Measurements from ENCODE around the gene LRSAM1. TPM values are rescaled to one million over a fixed set of nuclear protein-coding genes. Genes with fewer than 3 reads are reported as not detected.

Gene LRSAM1
- total RNA-seq, 2 experiments from 2014 or later = 20.8 to 32.2 TPM

DNA sequence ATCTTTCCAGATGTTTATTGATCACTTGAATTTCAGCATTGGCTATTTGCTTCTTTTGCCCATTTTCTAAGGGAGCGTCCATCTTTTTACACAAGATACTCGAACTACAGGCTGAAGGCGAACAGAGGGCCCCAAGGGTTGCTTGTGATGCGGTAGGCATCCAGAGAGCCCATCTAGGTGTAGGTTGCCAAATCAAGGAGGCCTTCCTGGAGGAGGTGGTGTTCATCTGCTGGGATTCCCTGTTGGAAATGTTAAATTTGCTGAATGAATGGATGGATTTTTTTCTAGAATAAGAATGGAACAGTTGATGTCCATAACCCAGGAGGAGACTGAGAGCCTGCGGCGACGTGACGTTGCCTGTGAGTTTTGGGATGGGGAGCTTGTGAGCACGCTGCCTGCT is 31.4 kb downstream of the LRSAM1 start:
- Histone ChIP-seq H3K9me3 (ENCODE audit: low read length) (no peaks in the 10 kb centered on the region), H3K9me2 (ENCODE audit: insufficient read depth, low read length) (no peaks in the 10 kb centered on the region), H3K36me3 (ENCODE audit: insufficient read depth, low read length) (peaks cover 25% of the 10 kb centered on the region; the same call in 1 of the 2 replicates), H2AFZ (ENCODE audit: low read length) (no peak overlapping the region), H3K4me2 (ENCODE audit: low read length) (no peak overlapping the region), H3K4me1 (ENCODE audit: insufficient read depth, low read length, poor library complexity, severe bottlenecking) (no peaks in the 10 kb centered on the region), H3K4me3 (ENCODE audit: low read depth, low read length, poor library complexity, severe bottlenecking) (no peak overlapping the region), H3K27ac (ENCODE audit: low read depth, low read length, poor library complexity, severe bottlenecking) (no peak overlapping the region), H4K20me1 (ENCODE audit: insufficient read depth, low read length) (no peaks in the 10 kb centered on the region), H3K79me2 (ENCODE audit: insufficient read depth, low read depth, low read length) (no peaks in the 10 kb centered on the region)
- TF ChIP-seq CTCF (conservative IDR thresholded peaks at IDR 0.05; ENCODE audit: low read length) = no peak
- no peak for TF ChIP-seq EZH2phosphoT487 (IDR thresholded peaks at IDR 0.05; ENCODE audit: borderline replicate concordance, low read depth, low read length)
- no TSS peak for BruUV-seq (replicated peaks)
- POLR2A ChIA-PET = no interaction called here
- no peak for DNase-seq (ENCODE audit: low spot score)
- intact Hi-C loops (cut with micrococcal nuclease; ENCODE audit: unreplicated experiment) = no loop called here
- CTCF ChIA-PET (ENCODE audit: unreplicated experiment) = no interaction called here

DNA sequence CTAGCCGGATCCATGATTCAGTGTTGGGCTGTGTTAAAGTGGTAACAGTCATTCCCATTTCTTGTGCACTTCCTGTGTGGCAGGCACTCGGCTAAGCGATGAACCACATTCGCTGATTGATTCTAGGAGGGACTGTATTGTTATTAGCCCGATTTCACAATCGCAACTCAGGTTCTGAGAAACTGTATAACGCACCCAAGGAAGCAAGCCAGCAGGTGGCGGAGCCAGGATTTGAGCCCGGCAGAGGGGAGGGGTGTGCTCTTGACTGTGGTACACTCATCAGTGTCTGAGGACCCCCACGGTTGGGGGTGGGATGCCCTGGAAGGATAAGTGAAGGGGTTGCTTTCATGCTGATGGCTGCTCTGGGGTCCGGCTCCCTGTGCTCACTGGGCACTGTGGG is 34.7 kb downstream of the LRSAM1 start:
- peaks cover 20% of the 10 kb centered on the region for H3K36me3 ChIP-seq (ENCODE audit: insufficient read depth, low read length)
- no peak for DNase-seq (ENCODE audit: low spot score)
- ChIA-PET POLR2A (no interaction called here), CTCF (ENCODE audit: unreplicated experiment) (no interaction called here)
- H3K4me3 ChIP-seq (ENCODE audit: low read depth, low read length, poor library complexity, severe bottlenecking) = no peak overlapping the region
- intact Hi-C loops (cut with micrococcal nuclease; ENCODE audit: unreplicated experiment) = no loop called here
- no peaks in the 10 kb centered on the region for H4K20me1 ChIP-seq (ENCODE audit: insufficient read depth, low read length)
- no peak overlapping the region for H3K27ac ChIP-seq (ENCODE audit: low read depth, low read length, poor library complexity, severe bottlenecking)
- no peak overlapping the region for H3K4me2 ChIP-seq (ENCODE audit: low read length)
- H3K79me2 ChIP-seq (ENCODE audit: insufficient read depth, low read depth, low read length) = no peaks in the 10 kb centered on the region
- no peak overlapping the region for H2AFZ ChIP-seq (ENCODE audit: low read length)
- H3K4me1 ChIP-seq (ENCODE audit: insufficient read depth, low read length, poor library complexity, severe bottlenecking) = no peaks in the 10 kb centered on the region
- no peaks in the 10 kb centered on the region for H3K9me2 ChIP-seq (ENCODE audit: insufficient read depth, low read length)
- no TSS peak for BruUV-seq (replicated peaks)
- no peaks in the 10 kb centered on the region for H3K9me3 ChIP-seq (ENCODE audit: low read length)
- no peak for TF ChIP-seq EZH2phosphoT487 (IDR thresholded peaks at IDR 0.05; ENCODE audit: borderline replicate concordance, low read depth, low read length)
- TF ChIP-seq CTCF (conservative IDR thresholded peaks at IDR 0.05; ENCODE audit: low read length) = no peak

GRCh38 chr9:127488946-127489345 is 37.6 kb downstream of the LRSAM1 start:
- no peak overlapping the region for H3K27ac ChIP-seq (ENCODE audit: low read depth, low read length, poor library complexity, severe bottlenecking)
- no peak overlapping the region for H2AFZ ChIP-seq (ENCODE audit: low read length)
- DNase-seq (ENCODE audit: low spot score) = no peak
- intact Hi-C loops (cut with micrococcal nuclease; ENCODE audit: unreplicated experiment) = no loop called here
- no peaks in the 10 kb centered on the region for H3K9me2 ChIP-seq (ENCODE audit: insufficient read depth, low read length)
- no peak overlapping the region for H3K4me2 ChIP-seq (ENCODE audit: low read length)
- H3K36me3 ChIP-seq (ENCODE audit: insufficient read depth, low read length) = peaks cover 23% of the 10 kb centered on the region
- CTCF ChIA-PET (ENCODE audit: unreplicated experiment) = no interaction called here
- no peaks in the 10 kb centered on the region for H3K9me3 ChIP-seq (ENCODE audit: low read length)
- H3K4me1 ChIP-seq (ENCODE audit: insufficient read depth, low read length, poor library complexity, severe bottlenecking) = no peaks in the 10 kb centered on the region
- no peak overlapping the region for H3K4me3 ChIP-seq (ENCODE audit: low read depth, low read length, poor library complexity, severe bottlenecking)
- BruUV-seq (replicated peaks) = no TSS peak
- no peaks in the 10 kb centered on the region for H3K79me2 ChIP-seq (ENCODE audit: insufficient read depth, low read depth, low read length)
- POLR2A ChIA-PET = no interaction called here
- TF ChIP-seq EZH2phosphoT487 (IDR thresholded peaks at IDR 0.05; ENCODE audit: borderline replicate concordance, low read depth, low read length) (no peak), CTCF (conservative IDR thresholded peaks at IDR 0.05; ENCODE audit: low read length) (no peak)
- no peaks in the 10 kb centered on the region for H4K20me1 ChIP-seq (ENCODE audit: insufficient read depth, low read length)
